NCI-H2171 treated with DMSO at 0.1 percent for 48 hours (cell line): ENCODE results near the gene FEM1A.
A peak's percentile ranks its signal among the peaks of the same experiment; 100 is the strongest.
"Not testable (repeated sequence)": the region's sequence is repeated elsewhere in the genome, so short reads cannot be mapped to it uniquely, and the experiment has no call there.

Experiments used
- DNase-seq: peaks from one replicate; lab custom pipeline; 2025; lab: John Stamatoyannopoulos, UW

Gene FEM1A, protein sequence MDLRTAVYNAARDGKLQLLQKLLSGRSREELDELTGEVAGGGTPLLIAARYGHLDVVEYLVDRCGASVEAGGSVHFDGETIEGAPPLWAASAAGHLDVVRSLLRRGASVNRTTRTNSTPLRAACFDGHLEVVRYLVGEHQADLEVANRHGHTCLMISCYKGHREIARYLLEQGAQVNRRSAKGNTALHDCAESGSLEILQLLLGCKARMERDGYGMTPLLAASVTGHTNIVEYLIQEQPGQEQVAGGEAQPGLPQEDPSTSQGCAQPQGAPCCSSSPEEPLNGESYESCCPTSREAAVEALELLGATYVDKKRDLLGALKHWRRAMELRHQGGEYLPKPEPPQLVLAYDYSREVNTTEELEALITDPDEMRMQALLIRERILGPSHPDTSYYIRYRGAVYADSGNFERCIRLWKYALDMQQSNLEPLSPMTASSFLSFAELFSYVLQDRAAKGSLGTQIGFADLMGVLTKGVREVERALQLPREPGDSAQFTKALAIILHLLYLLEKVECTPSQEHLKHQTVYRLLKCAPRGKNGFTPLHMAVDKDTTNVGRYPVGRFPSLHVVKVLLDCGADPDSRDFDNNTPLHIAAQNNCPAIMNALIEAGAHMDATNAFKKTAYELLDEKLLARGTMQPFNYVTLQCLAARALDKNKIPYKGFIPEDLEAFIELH

DNA sequence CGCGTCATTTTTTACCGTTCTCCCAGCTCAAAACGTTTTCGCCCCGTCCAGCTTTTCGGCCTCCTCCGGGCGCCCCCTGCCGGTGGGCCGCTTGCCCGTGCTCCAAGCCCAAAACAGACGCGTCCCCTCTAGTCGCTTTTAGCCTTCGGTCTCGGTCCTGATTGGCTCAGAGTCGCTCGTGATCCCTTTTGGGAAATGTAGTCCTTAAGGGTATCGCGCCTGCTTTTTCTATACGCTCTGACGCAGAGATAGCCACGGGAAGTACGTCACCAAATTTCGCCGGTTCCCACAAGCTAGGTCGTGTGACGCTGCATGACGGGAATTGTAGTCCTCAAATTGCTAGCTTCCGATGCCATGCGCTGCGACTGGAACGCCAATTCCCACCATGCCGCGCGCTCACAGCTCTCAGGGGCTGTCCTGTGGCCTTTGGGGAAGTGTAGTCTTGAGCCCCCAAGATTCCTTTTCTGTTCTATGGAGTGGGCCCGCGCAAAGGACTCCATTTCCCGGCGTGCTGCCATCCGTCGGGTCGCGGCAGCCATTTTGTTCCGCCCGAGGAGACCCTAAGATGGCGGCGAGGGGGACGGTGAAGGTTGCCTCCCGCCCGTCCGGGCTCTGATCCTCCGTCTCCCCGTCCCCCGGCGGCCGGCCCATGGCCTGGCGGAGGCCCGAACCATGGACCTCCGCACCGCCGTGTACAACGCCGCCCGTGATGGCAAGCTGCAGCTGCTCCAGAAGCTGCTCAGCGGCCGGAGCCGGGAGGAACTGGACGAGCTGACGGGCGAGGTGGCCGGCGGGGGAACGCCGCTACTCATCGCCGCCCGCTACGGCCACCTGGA is at the start of gene FEM1A:
Gene FEM1A (plus strand): TSS at position 552 of the 836 bp plus-strand sequence. CDS start 121 bp downstream, at position 673.
- DNase-seq = peak; percentile 100

DNA sequence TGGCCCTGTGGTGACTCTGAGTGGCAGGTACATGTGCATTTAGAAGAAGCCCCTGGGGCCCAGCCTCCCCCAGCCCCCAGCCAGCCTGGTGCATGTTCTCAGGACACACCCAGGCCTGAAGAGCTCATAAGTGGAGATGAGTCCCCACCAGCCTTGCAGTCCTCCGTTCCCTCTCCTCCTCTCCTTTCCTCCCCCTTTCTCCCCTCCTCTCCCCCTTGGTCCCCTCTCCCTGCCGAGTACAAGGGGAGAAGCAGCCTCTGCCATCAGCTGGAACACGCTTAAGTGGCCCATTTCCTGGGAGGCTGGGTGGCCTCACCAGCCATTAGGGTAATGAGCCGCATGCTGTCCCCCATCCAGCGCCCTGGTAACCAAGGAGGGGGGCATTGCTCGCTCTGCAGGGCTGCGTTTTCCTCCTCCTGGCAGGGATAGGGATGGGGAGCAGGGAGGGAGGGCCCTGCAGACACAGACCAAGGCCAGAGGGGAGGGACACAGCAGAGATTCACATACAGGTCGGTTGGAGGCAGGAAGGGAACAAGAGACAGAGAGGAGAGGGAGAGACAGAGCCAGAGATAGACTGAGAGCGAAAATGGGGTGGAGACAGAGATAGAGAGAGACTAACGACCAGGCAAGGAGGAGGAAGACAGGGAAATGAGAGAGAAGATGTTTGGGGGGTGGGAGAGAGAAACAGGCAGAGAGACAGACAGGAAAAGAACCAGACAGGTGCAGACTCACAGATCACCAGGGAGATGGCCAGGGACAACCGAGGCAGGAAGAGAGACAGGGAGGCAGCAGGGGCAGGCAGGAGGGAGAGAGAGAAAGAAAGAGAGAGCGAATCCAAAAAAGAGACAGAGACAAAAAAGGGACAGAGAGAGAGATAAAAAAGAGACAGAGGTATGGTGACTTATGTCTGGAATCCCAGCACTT is 48.5 kb upstream of the FEM1A start:
- peak; percentile 75 for DNase-seq

DNA sequence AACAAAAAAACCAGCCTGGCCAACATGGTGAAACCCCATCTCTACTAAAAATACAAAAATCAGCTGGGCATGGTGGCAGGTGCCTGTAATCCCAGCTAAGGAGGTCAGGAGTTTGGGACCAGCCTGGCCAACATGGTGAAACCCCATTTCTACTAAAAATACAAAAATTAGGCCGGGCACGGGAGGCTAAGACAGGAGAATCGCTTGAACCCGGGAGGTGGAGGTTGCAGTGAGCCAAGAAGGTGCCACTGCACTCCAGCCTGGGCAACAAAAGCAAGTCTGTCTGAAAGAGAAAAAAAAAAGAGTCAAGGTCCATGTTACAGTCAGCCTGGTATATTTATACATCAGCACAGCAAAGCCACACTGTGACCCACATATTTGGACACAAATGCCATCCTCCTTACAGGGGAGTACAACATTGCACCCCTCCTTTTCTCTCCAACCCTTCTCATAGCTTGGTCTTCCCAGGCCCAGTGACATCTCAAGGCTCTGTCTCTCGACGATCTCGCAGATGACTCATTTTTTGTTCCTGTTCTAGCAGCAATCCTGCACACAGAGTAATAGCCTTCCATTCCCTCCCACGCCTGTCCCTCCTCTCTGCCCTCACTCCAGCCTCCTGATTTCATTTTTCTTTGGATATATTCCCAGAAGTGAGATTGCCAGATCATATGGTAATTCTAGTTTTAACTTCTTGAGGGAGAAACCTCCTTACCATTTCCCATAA is 46.9 kb upstream of the FEM1A start:
- no peak for DNase-seq

DNA sequence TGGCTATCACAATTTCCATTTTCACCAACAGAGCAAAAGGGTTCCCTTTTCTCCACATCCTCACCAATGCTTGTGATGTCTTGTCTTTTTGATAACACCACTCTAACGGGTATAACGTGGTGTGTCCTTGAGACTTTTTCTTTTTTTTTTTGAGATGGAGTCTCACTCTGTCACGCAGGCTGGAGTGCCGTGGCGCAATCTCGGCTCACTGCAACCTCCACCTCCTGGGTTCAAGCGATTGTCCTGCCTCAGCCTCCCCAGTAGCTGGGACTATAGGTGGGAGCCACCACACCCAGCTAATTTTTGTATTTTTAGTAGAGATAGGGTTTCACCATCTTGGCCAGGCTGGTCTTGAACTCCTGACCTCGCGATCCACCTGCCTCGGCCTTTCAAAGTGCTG is 46.4 kb upstream of the FEM1A start:
- not testable (repeated sequence) for DNase-seq

DNA sequence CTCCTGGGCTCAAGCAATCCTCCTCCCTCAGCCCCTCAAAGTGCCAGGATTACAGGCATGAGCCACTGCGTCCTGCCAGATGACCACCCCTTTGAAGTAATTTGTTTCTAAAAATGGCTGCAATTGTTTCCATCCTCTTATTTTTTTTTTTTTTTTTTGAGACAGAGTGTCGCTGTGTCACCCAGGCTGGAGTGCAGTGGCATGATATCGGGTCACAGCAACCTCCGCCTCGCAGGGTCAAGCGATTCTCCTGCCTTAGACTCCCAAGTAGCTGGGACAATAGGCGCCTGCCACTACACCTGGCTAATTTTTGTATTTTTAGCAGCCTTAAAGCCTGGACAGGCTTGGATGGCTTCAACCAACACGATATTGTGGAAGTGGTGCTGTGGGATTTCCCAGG is 45.5 kb upstream of the FEM1A start:
- DNase-seq = no peak

DNA sequence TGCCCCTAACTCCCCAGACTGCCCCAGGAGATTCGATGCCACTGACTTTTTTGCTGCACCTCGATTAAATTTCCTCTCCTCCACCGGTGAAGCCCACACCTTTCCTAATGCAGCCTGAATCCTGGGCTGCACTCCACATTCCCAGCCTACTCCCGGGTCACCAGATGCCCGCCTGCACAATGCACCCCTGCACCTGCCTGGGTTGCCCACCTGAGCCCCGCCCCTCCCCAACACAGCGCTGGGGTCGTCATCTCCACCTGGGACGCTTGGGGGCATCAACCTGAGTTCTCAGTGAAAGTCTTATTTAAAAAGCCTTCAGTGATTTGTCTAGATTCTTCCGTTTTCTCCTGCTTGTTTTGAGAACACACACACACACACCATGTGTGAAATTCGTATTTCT is 43.3 kb upstream of the FEM1A start:
- no peak for DNase-seq

DNA sequence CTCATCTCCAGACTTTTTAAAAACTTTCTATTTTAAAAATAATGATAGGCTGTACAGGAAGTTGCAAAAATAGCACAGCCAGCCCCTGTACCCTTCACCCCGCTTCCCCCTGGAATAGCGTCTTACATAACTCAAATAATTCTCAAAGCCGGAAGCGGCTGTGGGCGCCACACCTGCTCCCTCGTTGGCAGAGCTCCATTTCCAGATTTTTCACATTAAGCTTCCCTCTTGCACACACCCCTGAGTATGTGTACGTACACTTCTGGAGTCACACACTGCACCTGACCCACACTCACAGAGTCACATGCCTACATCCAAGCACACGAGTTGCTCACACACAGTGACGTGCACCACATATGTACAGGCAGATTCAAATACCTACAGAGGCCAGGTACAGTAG is 42.9 kb upstream of the FEM1A start:
- peak; percentile 88 for DNase-seq

DNA sequence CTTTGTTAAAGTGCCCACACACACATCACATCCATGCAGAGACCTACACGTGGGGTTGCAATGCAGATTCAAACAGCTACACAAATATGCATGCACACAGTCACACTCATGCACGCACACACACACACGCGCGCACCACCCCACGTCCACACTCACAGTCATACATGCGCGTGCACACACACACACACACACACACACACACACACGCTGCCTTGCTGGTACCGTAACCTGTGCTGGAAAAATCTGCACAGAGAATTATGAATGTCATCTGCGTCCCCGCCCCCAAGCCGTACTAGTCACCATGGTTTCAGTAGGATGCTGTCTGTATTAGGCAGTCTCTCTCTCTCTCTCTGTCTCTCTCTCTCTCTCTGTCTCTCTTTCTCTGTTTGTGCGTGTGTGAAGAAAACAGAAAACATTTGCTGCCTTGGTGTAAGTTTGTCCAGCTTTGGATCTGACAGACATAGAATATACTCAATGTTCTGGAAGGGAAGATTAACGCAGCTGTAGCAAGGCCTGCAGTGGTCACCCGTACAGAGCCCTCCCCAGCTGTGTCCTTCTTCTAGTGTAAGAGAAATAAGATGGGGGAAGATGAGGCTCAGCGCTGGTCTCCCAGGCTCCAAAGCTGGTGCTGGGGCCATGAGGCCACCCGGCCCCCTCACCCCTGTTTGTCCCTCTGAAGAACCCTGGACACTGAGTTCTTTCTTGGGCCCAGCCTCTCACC is 41.5 kb upstream of the FEM1A start:
- no peak for DNase-seq

DNA sequence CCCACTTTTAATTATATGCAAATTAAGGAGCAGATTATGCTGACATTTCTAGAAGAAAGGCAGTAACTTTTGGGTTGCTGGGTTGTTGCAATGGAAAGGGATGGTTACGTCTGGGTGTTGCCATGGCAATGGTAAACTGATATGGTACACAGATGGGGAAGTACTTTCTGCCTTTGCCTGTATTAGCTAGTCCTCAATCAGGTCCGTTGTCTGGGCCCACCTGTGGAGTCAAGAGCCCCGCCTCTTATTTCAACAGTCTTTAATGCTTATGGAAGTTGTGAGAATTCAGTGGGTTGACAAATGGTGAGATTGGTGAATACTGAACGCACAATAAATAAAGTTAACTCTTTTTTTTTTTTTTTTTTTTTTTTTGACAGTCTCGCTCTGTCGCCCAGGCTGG is 37.3 kb upstream of the FEM1A start:
- peak; percentile 96 for DNase-seq

DNA sequence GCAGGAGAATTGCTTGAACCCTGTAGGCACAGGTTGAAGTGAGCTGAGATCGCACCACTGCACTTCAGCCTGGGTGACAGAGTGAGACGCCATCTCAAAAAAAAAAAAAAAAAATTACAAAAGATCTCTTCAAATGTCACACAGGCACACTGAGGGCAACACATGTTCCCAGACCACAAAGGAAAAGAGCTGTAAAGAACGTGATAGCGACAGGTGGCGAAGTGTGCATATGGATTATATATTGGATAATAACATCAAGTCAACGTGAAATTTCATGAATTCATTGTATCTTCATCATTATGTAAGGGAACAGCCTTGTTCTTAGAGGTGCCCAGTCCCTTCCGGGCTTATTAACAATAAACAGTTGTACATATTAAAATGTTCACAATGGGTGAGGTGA is 36.1 kb upstream of the FEM1A start:
- peak; percentile 50 for DNase-seq

DNA sequence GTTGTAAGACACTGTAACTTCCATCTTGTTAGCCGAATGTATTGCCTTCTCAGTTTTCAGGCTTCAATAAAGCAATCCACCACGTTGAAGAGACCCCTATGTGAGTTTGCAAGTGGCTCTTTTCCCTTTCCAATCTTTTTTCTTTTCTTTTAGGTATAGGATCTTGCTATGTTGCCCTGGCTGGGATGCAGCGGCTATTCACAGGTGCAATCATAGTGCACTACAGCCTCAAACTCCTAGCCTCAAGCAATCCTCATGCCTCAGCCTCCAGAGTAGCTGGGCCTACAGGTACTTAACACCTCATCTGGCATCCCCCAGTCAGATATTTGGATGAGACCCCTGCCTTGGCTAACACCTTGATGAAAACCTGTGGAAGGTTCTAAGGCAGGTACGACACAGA is 33.5 kb upstream of the FEM1A start:
- no peak for DNase-seq

DNA sequence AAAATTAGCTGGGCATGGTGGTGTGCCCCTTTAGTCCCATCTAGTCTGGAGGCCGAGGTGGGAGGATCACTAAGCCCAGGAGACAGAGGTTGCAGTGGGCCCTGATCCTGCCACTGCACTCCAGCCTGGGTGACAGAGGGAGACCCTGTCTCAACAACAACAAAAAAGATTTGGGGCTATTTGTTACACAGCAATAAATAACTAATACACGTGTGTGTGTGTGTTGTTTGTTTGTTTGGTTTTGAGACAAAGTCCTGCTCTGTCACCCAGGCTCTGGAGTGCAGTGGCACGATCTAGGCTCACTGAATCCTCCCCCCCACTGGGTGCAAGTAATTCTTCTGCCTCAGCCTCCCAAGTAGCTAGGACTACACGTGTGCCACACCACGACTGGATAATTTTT is 32.9 kb upstream of the FEM1A start:
- no peak for DNase-seq

DNA sequence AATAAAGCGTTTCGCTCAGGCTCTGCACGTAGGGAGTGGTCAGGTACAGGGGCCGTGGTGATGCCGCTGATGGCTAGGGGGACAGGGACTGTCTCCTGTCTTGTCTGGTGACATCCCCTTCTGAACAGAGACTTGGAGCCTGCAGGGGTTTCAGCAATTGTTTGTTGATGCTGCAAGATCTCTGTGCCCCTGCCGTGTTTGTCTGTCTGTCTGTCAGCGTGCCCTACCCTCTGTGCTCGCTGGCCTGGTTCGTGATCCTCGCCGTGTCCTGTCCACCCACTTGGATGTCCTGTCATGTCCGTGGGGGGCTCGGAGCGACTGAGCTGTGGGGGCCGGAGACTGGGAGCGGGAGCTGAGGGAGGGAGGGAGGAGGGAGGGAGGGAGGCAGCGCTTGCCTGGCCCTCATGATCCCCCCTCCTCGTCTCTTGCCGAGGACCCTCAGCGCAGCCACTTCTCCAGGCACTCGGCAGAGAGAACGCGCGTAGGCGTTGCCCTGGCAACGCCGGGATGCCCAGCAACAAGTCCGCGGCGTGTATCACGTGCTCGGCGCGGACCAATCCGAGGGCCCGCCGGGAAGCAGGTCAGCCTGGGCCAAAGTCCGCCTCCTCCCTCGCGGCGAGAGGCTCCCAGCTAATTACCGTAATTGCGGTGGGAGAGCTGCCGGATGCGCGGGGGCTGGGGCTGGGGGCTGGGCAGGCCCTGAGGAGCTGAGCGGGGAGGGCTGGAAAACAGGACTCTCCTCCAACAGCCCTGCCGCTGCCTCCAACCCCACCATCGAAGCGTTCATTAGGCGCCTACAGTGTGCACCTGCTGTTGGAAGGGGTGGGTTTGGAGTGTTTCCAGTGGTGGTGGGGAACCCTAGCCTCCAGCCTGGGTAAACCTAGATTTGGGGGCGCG is 31.9 kb upstream of the FEM1A start:
- DNase-seq = peak; percentile 83

DNA sequence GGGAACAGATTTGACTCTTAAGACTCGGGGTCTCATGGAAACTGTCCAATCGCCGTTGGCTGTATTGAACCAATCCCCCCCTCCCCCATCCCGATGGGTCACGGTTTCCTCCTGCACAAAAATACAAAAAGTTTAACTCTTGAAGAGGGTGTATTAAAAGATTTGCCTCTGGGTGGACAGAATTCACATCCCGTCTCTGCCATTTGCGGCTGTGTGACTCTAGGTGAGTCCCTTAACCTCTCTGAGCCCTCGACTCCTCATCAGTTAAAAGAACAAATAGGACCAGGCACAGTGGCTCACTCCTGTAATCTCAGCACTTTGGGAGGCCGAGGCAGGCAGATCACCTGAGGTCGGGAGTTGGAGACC is 31.3 kb upstream of the FEM1A start:
- DNase-seq = no peak

DNA sequence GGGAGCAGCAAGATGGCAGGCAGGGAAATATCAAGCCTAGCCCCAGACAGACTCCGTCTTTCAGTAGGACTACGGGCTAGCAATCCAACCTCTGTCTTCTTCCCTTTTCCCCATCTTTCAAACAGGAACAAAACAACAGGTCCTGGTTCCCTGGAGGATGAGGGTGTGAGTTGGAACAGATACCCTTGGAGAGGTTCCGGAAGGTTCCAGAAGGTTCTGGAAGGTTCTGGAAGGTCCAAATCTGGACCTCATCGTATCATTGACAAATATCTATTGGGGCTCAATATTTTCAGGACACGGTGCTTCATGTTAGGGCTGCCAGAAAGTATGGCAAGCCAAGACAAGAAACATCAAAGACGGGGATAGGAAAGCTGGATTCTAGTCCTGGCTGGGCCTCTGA is 28.5 kb upstream of the FEM1A start:
- no peak for DNase-seq

DNA sequence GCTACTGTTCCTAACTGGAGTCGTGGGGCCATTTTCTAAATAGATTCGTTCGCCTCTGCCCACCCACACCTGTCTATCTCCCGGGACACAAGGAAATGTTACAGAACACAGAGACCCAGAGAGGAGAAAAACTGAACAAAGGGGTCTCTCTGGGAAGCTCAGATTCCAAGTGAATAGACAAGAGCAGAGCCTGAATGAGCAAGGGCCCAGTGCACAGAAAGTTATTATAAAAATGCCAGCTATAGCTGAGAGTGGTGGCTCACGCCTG is 27.2 kb upstream of the FEM1A start:
- DNase-seq = peak; percentile 56

DNA sequence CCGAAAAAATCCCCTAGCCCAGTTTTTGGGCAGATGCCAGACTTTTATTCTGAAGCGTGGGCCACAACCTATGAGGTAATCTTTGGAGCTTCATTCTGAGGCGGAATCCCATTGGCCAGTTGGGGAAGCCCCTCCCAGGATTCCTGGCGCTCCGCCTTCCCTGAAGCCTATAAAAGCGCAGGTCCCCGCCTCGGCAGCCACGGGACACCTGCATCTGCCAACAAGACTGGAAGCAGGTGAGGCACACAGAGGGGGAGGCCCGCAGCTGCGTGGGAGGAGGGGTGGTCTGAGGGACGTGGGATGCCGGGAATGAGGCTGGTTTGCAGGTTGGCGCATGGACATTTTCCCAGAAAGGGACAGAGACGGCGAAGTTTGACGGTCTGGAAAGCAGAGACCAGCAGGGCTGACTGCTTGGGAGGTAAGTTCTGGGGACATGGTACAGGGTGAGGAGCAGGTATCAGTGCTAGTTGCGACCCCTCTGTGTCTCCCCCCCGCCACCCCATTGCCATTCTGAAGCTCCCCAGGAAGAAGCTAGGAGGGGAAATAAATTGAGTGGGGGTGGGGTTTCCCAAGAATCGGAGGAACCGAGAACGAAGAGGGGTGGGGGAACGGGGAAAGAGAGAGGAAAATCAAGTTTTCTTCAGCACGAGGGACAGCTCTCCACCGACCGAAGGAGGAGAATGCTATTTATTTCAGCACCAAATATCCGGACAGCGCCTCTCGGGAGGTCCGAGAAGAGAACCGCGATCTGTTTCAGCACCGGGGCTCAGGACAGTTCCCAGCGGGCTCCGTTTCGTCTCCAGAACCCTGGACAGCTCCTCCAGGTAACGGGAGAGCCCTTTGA is 22.4 kb upstream of the FEM1A start:
- DNase-seq = peak; percentile 92

DNA sequence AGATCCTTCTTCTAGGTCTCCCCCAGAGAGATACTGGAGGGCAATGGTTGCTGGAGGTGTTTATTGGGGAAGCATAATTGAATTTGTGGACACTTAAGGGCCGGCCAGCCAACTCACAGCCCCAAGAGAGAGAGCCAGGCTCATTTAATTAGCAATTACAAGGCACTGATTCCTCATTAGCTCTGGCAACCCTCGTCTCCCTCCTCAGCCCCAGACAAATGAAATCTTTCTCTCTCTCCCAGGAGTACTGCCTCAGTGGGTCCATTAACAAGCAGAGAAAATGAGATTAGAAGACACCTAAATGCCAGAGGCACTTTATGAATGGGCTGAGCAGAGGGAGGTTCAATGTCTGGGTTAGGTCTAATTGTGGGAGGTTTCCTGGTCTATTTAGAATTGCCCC is 19.0 kb upstream of the FEM1A start:
- DNase-seq = no peak
